CD4-positive, alpha-beta T cell (primary cell): Measurements from ENCODE around the gene TOPAZ1. TPM values are rescaled to one million over a fixed set of nuclear protein-coding genes. Genes with fewer than 3 reads are reported as not detected.

Experiments
- ATAC-seq: fragments of 200-7000 bp; cut with Tn5 transposase; one replicate; pipeline ENCODE4 v1.10.0; 2022; ENCODE audit warnings: mild to moderate bottlenecking; ENCODE audit not compliant: poor library complexity
- CTCF ChIA-PET: fragments of 350-600 bp; sonication (Branson Sonifier 250); formaldehyde crosslinking; loops from one replicate; lab custom pipeline; 2021; ENCODE audit warnings: antibody characterized with exemption, inconsistent platforms; lab: Charles Lee
- POLR2A ChIA-PET: fragments of 350-600 bp; sonication (Branson Sonifier 250); formaldehyde crosslinking; loops from one replicate; lab custom pipeline; 2021; ENCODE audit warnings: antibody characterized with exemption, inconsistent platforms; lab: Charles Lee
- DNase-seq, 14 experiments: peaks; one replicate each; pipeline ENCODE4 v3.0.0-alpha.2; 2013 to 2020; ENCODE audit warnings: mixed read lengths in 2 of 14
- H3K27ac ChIP-seq, 2 donors: one replicate each; pipeline versions ENCODE4 v1.5.1 to v1.7.0; 2013; ENCODE audit warnings: low read length in 2 of 2, low read depth in 1 of 2, mild to moderate bottlenecking in 1 of 2
- H3K27me3 ChIP-seq, 2 experiments: 1 replicate in 1 of 2; 2 replicates in 1 of 2; pipeline versions ENCODE4 v1.6.1 to v1.7.0; 2013; ENCODE audit warnings: low read length in 2 of 2, control low read depth in 1 of 2, mild to moderate bottlenecking in 1 of 2, moderate library complexity in 1 of 2; ENCODE audit not compliant: insufficient read depth in 2 of 2, control insufficient read depth in 1 of 2
- H3K36me3 ChIP-seq: one replicate; pipeline ENCODE4 v1.6.1; 2013; ENCODE audit warnings: low read length, control low read depth; ENCODE audit not compliant: insufficient read depth
- H3K4me1 ChIP-seq: one replicate; pipeline ENCODE4 v1.6.1; 2013; ENCODE audit warnings: low read length, control low read depth; ENCODE audit not compliant: insufficient read depth
- H3K4me3 ChIP-seq: one replicate; pipeline ENCODE4 v1.5.1; 2013; ENCODE audit warnings: mild to moderate bottlenecking, low read length, moderate library complexity
- H3K9me3 ChIP-seq, 2 experiments: 1 replicate in 1 of 2; 2 replicates in 1 of 2; pipeline versions ENCODE4 v1.6.1 to v1.7.0; 2013; ENCODE audit warnings: low read length in 2 of 2, mild to moderate bottlenecking in 2 of 2, control low read depth in 1 of 2, moderate library complexity in 1 of 2; ENCODE audit not compliant: control insufficient read depth in 1 of 2, insufficient read depth in 1 of 2
- H3K27ac Mint-ChIP-seq: one replicate; pipeline ENCODE4 v1.8.0; 2020; ENCODE audit warnings: mixed read lengths
- H3K27me3 Mint-ChIP-seq: one replicate; pipeline ENCODE4 v1.8.0; 2021; ENCODE audit warnings: mixed read lengths
- H3K36me3 Mint-ChIP-seq: one replicate; pipeline ENCODE4 v1.8.0; 2021; ENCODE audit warnings: low read depth, mixed read lengths
- H3K4me1 Mint-ChIP-seq: one replicate; pipeline ENCODE4 v1.8.0; 2021; ENCODE audit warnings: low read depth, mixed read lengths
- H3K4me3 Mint-ChIP-seq: one replicate; pipeline ENCODE4 v1.8.0; 2020; ENCODE audit warnings: mild to moderate bottlenecking, mixed read lengths
- H3K9me3 Mint-ChIP-seq: one replicate; pipeline ENCODE4 v1.8.0; 2020; ENCODE audit warnings: mixed read lengths
- intact Hi-C, 2 experiments: fragments of 100-400 bp; cut with DNase I in 1 of 2; cut with micrococcal nuclease in 1 of 2; formaldehyde crosslinking; loops; one replicate each; pipeline versions ENCODE4 v1.15.1 to v1.9.0; 2023 to 2025; cut with DNase I, micrococcal nuclease
- total RNA-seq, 174 experiments: library from RNA in 2 of 174; stranded (reverse) in 2 of 174; gene quantifications; one replicate each; pipeline ENCODE4 v1.2.3 and lab custom pipeline; 2021 to 2026
- TF ChIP-seq, protein P1 (sequence below): fragments of 200-600 bp; IDR thresholded peaks from one replicate; pipeline ENCODE4 v1.8.0; 2022; ENCODE audit warnings: antibody characterized with exemption, mild to moderate bottlenecking

The TOPAZ1 gene
- total RNA-seq, 2 experiments from 2014 or later, result not detected

DNA sequence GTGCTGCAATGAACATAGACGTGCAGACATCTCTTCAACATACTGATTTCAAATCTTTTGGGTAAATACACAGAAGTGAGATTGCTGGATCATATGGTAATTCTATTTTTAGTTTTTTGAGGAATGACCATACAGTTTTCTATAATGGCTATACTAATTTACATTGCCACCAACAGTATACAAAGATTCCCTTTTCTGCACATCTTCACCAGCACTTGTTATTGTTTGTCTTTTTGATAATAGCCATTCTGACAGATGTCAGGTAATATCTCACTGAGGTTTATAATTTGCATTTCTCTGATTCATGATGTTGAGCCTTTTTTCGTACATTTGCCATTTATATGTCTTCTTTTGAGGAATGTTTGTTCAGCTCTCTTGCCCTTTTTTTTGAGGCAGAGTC, 30.5 kb downstream of the TOPAZ1 start:
- DNase-seq, result no peak
- intact Hi-C loops, result no loop called here
- CTCF ChIA-PET, result no interaction called here
- Mint-ChIP-seq H3K4me1 (no peaks in the 10 kb centered on the region), H3K36me3 (no peaks in the 10 kb centered on the region), H3K27ac (no peak overlapping the region), H3K9me3 (peaks cover 9% of the 10 kb centered on the region), H3K27me3 (peaks cover 12% of the 10 kb centered on the region), H3K4me3 (no peak overlapping the region)
- TF ChIP-seq, protein P1, sequence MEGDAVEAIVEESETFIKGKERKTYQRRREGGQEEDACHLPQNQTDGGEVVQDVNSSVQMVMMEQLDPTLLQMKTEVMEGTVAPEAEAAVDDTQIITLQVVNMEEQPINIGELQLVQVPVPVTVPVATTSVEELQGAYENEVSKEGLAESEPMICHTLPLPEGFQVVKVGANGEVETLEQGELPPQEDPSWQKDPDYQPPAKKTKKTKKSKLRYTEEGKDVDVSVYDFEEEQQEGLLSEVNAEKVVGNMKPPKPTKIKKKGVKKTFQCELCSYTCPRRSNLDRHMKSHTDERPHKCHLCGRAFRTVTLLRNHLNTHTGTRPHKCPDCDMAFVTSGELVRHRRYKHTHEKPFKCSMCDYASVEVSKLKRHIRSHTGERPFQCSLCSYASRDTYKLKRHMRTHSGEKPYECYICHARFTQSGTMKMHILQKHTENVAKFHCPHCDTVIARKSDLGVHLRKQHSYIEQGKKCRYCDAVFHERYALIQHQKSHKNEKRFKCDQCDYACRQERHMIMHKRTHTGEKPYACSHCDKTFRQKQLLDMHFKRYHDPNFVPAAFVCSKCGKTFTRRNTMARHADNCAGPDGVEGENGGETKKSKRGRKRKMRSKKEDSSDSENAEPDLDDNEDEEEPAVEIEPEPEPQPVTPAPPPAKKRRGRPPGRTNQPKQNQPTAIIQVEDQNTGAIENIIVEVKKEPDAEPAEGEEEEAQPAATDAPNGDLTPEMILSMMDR, result no peak
- ATAC-seq, result no peak
- H3K36me3 ChIP-seq, result no peaks in the 10 kb centered on the region
- POLR2A ChIA-PET, result no interaction called here
- no peak overlapping the region for H3K4me3 ChIP-seq
- H3K4me1 ChIP-seq, result no peaks in the 10 kb centered on the region
- peaks cover 0 to 9% of the 10 kb centered on the region in 2 experiments for H3K9me3 ChIP-seq
- no peak overlapping the region for H3K27ac ChIP-seq
- peaks cover 0 to 4% of the 10 kb centered on the region in 2 experiments for H3K27me3 ChIP-seq

DNA sequence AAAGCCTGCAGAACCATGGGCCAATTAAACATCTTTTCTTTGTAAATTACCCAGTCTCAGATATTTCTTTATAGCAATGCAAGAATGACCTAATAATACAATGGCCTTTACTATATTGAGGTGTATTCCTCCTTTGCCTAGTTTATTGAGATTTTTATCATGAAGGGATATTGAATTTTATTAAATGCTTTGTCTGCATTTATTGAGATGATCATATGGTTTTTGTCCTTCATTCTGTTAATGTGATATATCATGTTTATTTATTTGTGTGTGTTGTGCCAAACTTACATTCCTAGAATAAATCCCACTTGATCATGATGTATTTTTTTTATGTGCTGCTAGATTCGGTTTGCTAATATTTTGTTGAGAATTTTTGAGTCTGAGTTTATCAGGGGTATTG, 36.2 kb downstream of the TOPAZ1 start:
- ATAC-seq, result no peak
- intact Hi-C loops, result no loop called here
- Histone ChIP-seq H3K4me3 (no peak overlapping the region), H3K4me1 (no peaks in the 10 kb centered on the region), H3K36me3 (no peaks in the 10 kb centered on the region), H3K27ac (no peak overlapping the region), H3K27me3 (peaks cover 3 to 10% of the 10 kb centered on the region in 2 experiments), H3K9me3 (peaks cover 0 to 4% of the 10 kb centered on the region in 2 experiments)
- H3K9me3 Mint-ChIP-seq, result peaks cover 9% of the 10 kb centered on the region
- no peak for DNase-seq
- H3K4me1 Mint-ChIP-seq, result no peaks in the 10 kb centered on the region
- TF ChIP-seq, protein P1, result no peak
- no peaks in the 10 kb centered on the region for H3K36me3 Mint-ChIP-seq
- H3K27me3 Mint-ChIP-seq, result peaks cover 25% of the 10 kb centered on the region
- no peak overlapping the region for H3K4me3 Mint-ChIP-seq
- CTCF ChIA-PET, result no interaction called here
- H3K27ac Mint-ChIP-seq, result no peak overlapping the region
- POLR2A ChIA-PET, result no interaction called here

DNA sequence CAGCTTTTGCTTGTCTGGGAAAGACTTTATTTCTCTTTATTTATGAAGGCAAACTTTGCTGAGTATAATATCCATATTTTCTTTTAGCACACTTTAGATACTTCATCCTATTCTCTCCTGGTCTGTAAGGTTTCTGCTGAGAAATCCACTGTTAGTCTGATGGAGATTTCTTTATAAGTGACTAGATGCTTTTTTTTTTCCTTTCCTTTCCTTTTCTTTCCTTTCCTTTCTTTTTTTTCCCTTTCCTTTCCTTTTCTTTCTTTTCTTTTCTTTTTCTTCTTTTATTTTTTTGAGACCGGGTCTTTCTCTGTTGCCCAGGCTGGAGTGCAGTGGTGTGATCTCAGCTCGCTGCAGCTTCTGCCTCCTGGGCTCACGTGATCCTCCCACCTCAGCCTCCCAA, 38.4 kb downstream of the TOPAZ1 start:
- no peak overlapping the region for H3K4me3 ChIP-seq
- DNase-seq (no peak), ATAC-seq (no peak)
- TF ChIP-seq, protein P1, result no peak
- no peaks in the 10 kb centered on the region for H3K4me1 ChIP-seq
- no peaks in the 10 kb centered on the region for H3K36me3 ChIP-seq
- H3K9me3 ChIP-seq, result peaks cover 0 to 4% of the 10 kb centered on the region in 2 experiments
- POLR2A ChIA-PET, result no interaction called here
- no peaks in the 10 kb centered on the region for H3K4me1 Mint-ChIP-seq
- no peak overlapping the region for H3K27ac ChIP-seq
- H3K4me3 Mint-ChIP-seq, result no peak overlapping the region
- no peaks in the 10 kb centered on the region for H3K36me3 Mint-ChIP-seq
- peaks cover 4 to 10% of the 10 kb centered on the region in 2 experiments for H3K27me3 ChIP-seq
- intact Hi-C loops, result no loop called here
- CTCF ChIA-PET, result no interaction called here
- peaks cover 9% of the 10 kb centered on the region for H3K9me3 Mint-ChIP-seq
- H3K27ac Mint-ChIP-seq, result no peak overlapping the region
- peaks cover 25% of the 10 kb centered on the region for H3K27me3 Mint-ChIP-seq
